ENCODE measurements around the gene IGSF6. TPM values are rescaled to one million over a fixed set of nuclear protein-coding genes. Genes with fewer than 3 reads are reported as not detected.

Gene IGSF6
- total and polyA plus RNA-seq, 2 of the 13 experiments (the other 11 are each of a cell fraction or from before 2014, with no cell fraction given): not detected

DNA sequence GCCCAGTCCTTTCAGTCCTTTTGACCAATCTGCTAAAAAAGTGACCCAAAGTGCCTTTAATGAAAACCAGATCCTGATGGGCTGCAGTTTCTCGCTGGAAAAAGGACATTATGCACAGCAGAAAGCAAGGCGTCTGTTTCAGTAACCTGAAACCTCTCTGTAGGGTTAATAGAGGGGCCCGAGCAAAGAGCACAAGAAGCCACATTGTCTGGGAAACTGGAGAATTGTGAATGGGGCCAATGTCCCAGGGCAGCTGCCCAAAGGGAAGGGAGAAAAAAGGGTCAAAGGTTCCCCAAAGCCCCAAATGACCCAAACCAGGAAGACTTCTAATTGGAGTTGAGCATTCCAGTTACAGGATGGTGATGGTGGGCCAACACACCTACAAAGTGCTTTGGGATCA lies 14.4 kb upstream of the IGSF6 start (continued):
- TF ChIP-seq ZNF552 (CRISPR knock-in tag; IDR thresholded peaks at IDR 0.05; ENCODE audit: borderline replicate concordance) (no peak), IRF2 (CRISPR knock-in tag; IDR thresholded peaks at IDR 0.05) (0 out of 2 replicates have a peak, but pooled peaks have one; percentile 12), RCOR2 (CRISPR knock-in tag; IDR thresholded peaks at IDR 0.05) (peak; percentile 52), REXO4 (CRISPR knock-in tag; IDR thresholded peaks at IDR 0.05; ENCODE audit: borderline replicate concordance) (no peak), ZNF891 (CRISPR knock-in tag; IDR thresholded peaks at IDR 0.05) (no peak), NPAS2 (CRISPR knock-in tag; IDR thresholded peaks at IDR 0.05; ENCODE audit: borderline replicate concordance) (no peak), CEBPB (IDR thresholded peaks at IDR 0.05; ENCODE audit: borderline replicate concordance, low read depth, low read length) (no peak), TOE1 (CRISPR knock-in tag; IDR thresholded peaks at IDR 0.05) (no peak), MED13 (CRISPR knock-in tag; IDR thresholded peaks at IDR 0.05) (no peak), CBX1 (IDR thresholded peaks at IDR 0.05; ENCODE audit: low read depth) (no peak), IKZF1 (IDR thresholded peaks at IDR 0.05) (no peak), HNRNPUL1 (IDR thresholded peaks at IDR 0.05; ENCODE audit: low read depth, low read length) (no peak), SP140L (CRISPR knock-in tag; IDR thresholded peaks at IDR 0.05; ENCODE audit: borderline replicate concordance) (no peak), HOXA5 (CRISPR knock-in tag; IDR thresholded peaks at IDR 0.05) (no peak), ZNF33B (CRISPR knock-in tag; IDR thresholded peaks at IDR 0.05) (no peak), PHF8 (CRISPR knock-in tag; IDR thresholded peaks at IDR 0.05) (peak; percentile 37; the same call in 1 of the 2 replicates), AGO2 (optimal IDR thresholded peaks at IDR 0.05; ENCODE audit: low read depth, low read length) (no peak), AGO1 (IDR thresholded peaks at IDR 0.05; ENCODE audit: low read depth, low read length, poor library complexity, severe bottlenecking) (no peak)
- TF ChIP-seq, protein P1, sequence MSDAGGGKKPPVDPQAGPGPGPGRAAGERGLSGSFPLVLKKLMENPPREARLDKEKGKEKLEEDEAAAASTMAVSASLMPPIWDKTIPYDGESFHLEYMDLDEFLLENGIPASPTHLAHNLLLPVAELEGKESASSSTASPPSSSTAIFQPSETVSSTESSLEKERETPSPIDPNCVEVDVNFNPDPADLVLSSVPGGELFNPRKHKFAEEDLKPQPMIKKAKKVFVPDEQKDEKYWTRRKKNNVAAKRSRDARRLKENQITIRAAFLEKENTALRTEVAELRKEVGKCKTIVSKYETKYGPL (CRISPR knock-in tag; IDR thresholded peaks at IDR 0.05): no peak
- TF ChIP-seq, protein P2, sequence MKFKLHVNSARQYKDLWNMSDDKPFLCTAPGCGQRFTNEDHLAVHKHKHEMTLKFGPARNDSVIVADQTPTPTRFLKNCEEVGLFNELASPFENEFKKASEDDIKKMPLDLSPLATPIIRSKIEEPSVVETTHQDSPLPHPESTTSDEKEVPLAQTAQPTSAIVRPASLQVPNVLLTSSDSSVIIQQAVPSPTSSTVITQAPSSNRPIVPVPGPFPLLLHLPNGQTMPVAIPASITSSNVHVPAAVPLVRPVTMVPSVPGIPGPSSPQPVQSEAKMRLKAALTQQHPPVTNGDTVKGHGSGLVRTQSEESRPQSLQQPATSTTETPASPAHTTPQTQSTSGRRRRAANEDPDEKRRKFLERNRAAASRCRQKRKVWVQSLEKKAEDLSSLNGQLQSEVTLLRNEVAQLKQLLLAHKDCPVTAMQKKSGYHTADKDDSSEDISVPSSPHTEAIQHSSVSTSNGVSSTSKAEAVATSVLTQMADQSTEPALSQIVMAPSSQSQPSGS (CRISPR knock-in tag; IDR thresholded peaks at IDR 0.05): no peak
- TF ChIP-seq, protein P3, sequence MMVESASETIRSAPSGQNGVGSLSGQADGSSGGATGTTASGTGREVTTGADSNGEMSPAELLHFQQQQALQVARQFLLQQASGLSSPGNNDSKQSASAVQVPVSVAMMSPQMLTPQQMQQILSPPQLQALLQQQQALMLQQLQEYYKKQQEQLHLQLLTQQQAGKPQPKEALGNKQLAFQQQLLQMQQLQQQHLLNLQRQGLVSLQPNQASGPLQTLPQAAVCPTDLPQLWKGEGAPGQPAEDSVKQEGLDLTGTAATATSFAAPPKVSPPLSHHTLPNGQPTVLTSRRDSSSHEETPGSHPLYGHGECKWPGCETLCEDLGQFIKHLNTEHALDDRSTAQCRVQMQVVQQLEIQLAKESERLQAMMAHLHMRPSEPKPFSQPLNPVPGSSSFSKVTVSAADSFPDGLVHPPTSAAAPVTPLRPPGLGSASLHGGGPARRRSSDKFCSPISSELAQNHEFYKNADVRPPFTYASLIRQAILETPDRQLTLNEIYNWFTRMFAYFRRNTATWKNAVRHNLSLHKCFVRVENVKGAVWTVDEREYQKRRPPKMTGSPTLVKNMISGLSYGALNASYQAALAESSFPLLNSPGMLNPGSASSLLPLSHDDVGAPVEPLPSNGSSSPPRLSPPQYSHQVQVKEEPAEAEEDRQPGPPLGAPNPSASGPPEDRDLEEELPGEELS (CRISPR knock-in tag; IDR thresholded peaks at IDR 0.05): no peak
- TF ChIP-seq, protein P4, sequence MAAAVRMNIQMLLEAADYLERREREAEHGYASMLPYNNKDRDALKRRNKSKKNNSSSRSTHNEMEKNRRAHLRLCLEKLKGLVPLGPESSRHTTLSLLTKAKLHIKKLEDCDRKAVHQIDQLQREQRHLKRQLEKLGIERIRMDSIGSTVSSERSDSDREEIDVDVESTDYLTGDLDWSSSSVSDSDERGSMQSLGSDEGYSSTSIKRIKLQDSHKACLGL (CRISPR knock-in tag; IDR thresholded peaks at IDR 0.05): no peak
- TF ChIP-seq, protein P5, sequence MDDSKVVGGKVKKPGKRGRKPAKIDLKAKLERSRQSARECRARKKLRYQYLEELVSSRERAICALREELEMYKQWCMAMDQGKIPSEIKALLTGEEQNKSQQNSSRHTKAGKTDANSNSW (CRISPR knock-in tag; IDR thresholded peaks at IDR 0.05; ENCODE audit: borderline replicate concordance): no peak
- TF ChIP-seq, protein P6, sequence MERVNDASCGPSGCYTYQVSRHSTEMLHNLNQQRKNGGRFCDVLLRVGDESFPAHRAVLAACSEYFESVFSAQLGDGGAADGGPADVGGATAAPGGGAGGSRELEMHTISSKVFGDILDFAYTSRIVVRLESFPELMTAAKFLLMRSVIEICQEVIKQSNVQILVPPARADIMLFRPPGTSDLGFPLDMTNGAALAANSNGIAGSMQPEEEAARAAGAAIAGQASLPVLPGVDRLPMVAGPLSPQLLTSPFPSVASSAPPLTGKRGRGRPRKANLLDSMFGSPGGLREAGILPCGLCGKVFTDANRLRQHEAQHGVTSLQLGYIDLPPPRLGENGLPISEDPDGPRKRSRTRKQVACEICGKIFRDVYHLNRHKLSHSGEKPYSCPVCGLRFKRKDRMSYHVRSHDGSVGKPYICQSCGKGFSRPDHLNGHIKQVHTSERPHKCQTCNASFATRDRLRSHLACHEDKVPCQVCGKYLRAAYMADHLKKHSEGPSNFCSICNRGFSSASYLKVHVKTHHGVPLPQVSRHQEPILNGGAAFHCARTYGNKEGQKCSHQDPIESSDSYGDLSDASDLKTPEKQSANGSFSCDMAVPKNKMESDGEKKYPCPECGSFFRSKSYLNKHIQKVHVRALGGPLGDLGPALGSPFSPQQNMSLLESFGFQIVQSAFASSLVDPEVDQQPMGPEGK (CRISPR knock-in tag; IDR thresholded peaks at IDR 0.05): peak; percentile 58
